C4-2B (cell line): Measurements from ENCODE around the gene GPR141.

Experiments
- H3K27ac ChIP-seq: fragments of 450-650 bp; 2 replicates; pipeline ENCODE4 v1.5.1; 2017
- ZFX ChIP-seq: fragments of 450-650 bp; IDR thresholded peaks from 2 replicates; pipeline ENCODE4 v1.6.1; 2017
- TF ChIP-seq, protein P1 (sequence below): fragments of 450-650 bp; conservative IDR thresholded peaks from 2 replicates; pipeline ENCODE4 v1.5.1; 2017; ENCODE audit warnings: mild to moderate bottlenecking

GPR141 gene, protein sequence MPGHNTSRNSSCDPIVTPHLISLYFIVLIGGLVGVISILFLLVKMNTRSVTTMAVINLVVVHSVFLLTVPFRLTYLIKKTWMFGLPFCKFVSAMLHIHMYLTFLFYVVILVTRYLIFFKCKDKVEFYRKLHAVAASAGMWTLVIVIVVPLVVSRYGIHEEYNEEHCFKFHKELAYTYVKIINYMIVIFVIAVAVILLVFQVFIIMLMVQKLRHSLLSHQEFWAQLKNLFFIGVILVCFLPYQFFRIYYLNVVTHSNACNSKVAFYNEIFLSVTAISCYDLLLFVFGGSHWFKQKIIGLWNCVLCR

DNA sequence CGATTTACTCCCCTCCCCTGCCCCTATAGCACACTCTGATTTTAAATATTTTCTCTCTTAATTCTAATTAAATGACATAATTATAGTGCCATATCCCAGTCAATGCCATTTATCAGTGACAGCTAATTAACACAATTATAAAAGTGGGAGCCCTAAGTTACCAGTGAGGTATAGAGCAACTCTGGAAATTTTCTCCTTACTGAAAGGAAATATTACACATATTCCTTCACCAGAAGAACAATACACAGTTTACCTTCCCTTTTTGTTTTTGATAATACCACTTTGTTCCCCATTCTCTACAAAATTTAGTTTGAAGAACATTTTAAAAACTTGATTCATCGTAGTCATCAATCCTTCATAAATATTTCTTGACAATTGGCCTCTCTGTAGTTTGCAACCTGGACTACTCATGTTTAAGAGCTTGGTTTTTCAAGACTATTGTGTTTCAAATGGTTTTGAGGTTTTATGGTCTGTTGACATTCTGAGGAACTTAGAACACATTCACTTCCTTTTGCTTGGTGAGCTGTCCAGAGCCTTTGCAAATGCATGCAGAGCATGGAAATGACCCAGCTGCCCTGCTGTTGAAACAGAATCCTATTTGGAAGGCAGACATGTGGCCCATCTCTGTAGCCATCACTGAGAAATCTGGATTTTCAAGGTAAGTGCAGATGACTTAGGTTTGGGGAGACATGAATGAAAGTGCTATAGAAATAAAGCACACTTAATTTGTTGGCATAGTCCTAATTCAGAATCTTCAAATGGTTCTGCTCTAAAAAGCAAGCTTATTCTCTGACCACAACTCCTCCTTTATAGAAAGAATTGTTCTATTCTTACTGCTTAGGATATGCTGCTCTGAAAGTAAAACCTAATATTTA is at the start of gene GPR141:
GPR141 (plus strand) TSS at position 521 of the 875 bp plus-strand sequence. CDS start 56,628 bp downstream, outside the sequence.
- TF ChIP-seq, protein P1, sequence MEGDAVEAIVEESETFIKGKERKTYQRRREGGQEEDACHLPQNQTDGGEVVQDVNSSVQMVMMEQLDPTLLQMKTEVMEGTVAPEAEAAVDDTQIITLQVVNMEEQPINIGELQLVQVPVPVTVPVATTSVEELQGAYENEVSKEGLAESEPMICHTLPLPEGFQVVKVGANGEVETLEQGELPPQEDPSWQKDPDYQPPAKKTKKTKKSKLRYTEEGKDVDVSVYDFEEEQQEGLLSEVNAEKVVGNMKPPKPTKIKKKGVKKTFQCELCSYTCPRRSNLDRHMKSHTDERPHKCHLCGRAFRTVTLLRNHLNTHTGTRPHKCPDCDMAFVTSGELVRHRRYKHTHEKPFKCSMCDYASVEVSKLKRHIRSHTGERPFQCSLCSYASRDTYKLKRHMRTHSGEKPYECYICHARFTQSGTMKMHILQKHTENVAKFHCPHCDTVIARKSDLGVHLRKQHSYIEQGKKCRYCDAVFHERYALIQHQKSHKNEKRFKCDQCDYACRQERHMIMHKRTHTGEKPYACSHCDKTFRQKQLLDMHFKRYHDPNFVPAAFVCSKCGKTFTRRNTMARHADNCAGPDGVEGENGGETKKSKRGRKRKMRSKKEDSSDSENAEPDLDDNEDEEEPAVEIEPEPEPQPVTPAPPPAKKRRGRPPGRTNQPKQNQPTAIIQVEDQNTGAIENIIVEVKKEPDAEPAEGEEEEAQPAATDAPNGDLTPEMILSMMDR: no peak
- TF ChIP-seq ZFX: no peak
- H3K27ac ChIP-seq: no peak within 1 kb of the TSS

DNA sequence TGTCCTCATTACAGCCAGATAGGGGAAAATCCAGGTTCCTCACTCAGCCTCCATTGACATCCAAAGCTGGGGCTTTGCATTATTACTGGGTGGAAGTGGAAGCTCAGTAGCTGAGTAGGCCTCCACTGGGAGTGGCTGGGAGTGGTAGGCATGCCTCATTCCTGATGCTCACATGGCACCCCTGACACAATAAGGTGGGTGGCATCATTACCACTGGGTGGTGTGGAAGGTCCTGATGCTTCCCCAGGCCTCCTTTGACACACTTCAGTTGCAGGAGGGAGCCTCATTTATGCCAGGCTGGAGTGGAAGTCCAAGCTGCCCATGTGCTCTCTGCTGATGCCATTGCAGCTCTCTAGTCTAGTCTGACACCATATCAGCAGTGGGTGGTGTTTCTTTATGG is 48.2 kb upstream of the GPR141 start:
- H3K27ac ChIP-seq: no peak overlapping the region

DNA sequence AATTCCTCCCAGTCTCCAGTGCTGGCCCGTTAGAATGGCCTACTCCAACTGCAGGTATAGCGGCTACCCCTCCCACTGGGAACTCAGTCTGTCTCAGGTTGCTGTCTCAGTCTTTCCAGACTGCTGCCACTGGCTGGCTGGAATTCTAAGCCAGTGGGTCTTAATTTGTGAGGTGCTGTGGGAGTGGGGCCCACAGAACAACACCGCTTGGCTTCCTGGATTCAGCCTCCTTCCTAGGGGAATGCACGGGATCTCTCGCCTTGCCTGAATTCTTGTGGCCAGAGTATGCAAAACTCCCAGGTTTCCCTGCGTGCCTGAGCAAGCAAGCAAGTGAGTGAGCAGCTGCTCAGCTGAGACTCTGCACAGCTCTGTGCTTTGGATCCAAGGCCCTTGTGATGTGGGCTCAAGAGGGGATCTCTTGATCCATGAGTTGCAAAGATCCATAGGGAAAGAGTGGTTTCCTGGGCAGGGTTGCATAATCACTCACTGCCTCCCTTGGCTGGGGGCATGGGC is 41.5 kb upstream of the GPR141 start:
- no peak for TF ChIP-seq ZFX
- TF ChIP-seq, protein P1: no peak
- no peak overlapping the region for H3K27ac ChIP-seq

More for the DNA sequence above, 48.2 kb upstream of the GPR141 start:
- TF ChIP-seq, protein P1: no peak
- TF ChIP-seq ZFX: no peak

DNA sequence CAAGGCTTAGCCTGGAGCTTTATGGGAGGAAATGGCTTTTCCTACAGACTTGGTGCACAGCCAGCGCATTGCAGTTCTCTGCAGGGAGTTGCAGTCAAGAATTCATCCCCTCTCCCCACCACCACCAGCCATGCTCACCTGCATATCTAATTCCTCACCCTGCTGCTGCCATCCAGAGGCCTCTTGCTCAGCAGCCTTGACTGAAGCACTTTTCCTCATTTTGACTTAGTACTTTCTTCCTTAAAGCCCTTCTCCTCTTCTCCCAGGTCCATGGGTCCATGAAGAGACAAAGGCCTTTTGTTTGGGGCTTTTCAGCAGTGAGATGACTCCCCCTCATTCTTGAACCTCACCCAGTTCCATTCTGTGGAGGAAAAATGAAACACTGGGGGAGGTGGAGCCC is 39.7 kb upstream of the GPR141 start:
- no peak overlapping the region for H3K27ac ChIP-seq
- no peak for TF ChIP-seq ZFX
- TF ChIP-seq, protein P1: no peak

GRCh38 chr7:37645282-37646050 is 38.1 kb upstream of the GPR141 start:
- H3K27ac ChIP-seq: no peak overlapping the region
- no peak for TF ChIP-seq ZFX
- TF ChIP-seq, protein P1: no peak

DNA sequence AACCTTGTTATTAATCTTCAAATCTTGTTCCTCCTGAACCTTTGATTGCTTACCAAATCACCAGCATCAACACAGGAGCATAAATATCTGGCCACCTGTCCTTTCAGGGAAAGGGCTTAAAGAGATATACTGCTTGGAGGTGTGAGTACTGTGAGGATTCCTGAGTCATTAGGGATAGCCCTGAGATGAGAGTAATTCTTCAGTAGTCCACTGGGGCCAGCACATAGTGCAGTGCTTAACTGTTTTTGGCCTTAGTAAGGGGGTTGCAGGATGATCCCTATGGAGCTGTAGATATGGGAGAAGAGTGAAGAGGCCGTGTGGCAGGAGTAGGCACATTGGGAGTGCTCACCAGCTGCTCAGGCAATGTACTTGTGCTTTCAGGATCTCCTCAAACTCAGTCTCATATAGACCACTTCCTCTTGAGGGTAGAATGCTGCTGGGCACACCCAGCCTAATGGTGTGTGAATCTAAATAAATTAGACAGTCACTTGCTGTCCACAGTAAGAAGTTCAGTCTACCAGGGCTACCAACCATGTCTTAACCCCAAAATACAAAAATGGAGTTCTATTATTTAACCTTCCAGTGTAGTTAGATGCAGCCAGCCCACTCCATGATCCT is 26.5 kb upstream of the GPR141 start:
- TF ChIP-seq ZFX: no peak
- TF ChIP-seq, protein P1: no peak
- H3K27ac ChIP-seq: no peak overlapping the region
